GM18520 (cell line): ENCODE measurements around the gene APOO.
"Not testable (repeated sequence)": the region's sequence is repeated elsewhere in the genome, so short reads cannot be mapped to it uniquely, and the experiment has no call there.

ENCODE experiments used
- ATAC-seq: cut with Tn5 transposase; IDR thresholded peaks from one replicate; pipeline ENCODE4 v1.9.1; 2021; ENCODE audit not compliant: unreplicated experiment

The APOO gene

DNA sequence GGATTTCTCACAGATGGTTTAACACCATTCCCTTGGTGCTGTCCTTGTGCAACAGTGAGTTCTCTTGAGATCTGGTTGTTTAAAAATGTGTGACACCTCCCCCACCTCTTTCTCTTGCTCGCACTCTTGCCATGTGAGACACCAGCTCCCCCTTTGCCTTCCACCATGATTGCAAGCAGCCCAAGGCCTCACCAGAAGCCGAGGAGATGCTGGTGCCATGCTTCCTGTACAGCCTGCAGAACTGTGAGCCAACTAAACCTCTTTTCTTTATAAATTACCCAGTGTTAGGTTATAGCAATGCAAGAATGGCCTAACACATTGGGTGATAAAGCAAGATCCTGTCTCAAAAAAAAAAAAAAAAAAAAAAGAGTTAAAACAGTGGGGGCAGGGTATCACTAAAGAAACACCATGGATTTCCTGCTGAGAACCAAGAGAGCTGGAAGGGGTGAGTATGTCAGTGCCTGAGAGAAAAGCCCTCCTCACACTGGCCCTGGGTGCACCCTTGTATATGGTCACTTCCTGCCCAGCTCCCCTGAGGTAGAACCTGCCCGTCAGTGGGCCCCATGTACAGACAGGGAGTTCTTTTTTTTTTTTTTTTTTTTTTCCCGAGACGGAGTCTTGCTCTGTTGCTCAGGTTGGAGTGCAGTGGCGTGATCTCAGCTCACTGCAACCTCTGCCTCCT lies 46.4 kb downstream of the APOO start:
- ATAC-seq: no peak

- not testable (repeated sequence) for ATAC-seq
Measured at GRCh38 chrX:23859238-23859637, 48.5 kb downstream of the APOO start.

GRCh38 chrX:23857935-23858334 lies 49.8 kb downstream of the APOO start:
- no peak for ATAC-seq

DNA sequence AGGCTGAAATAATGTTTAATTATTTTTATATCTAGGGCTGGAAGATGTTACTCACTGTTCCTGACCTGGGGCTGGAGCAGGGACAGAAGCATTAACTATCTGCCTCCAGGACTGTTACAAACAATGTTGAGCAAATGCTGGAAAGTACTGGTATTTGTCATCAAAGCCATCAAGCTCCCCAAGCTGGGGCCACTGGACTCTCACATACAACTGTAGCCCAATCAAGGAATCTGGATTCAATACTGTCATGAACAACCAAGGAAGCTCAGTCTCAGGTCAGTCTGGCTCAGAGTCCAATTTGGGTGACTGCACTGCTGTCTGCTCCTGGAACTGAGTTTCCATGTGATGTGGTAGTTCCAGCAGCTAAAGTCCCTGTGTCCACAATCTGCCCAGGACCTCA lies 50.4 kb downstream of the APOO start:
- ATAC-seq: no peak

DNA sequence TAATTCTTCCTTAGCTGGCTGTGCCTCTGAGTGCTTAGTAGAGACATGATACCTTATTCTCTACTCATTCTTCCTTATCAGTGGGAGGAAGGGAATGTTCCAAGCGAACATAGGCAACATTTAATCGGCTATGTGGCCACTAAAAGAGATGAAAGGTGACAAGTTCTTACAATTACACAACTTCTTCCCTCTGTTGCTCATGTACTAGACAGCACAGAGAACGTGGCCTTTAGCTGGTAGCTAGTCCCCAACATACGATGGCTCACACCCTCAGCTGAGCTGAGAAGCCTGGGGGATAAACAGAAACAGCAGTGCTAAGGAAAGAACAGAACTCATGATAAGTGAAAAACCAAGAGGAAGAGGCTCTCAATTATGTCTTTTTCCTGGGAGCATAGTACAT lies 52.2 kb downstream of the APOO start:
- no peak for ATAC-seq

- ATAC-seq: no peak
Measured at GRCh38 chrX:23854945-23855344, 52.8 kb downstream of the APOO start.

DNA sequence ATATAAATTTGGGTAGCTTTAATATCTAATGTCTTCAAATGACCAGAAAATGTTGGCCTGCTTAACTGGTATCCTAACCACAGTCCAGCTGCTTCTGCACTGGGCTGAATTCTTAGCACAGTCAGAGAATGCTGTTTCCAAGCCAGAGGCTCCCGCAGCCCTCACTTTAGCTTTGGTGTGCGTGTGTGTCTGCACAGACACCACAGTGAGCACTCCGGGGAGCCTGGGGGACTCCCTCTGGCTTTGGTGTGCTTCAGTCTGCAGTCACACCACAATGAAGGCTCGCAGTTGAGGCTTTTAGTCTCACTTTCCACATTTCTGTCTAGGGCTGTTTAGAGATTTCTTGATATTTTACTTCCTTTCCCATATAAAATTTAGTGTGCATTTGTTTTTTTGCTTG lies 53.6 kb downstream of the APOO start:
- no peak for ATAC-seq

DNA sequence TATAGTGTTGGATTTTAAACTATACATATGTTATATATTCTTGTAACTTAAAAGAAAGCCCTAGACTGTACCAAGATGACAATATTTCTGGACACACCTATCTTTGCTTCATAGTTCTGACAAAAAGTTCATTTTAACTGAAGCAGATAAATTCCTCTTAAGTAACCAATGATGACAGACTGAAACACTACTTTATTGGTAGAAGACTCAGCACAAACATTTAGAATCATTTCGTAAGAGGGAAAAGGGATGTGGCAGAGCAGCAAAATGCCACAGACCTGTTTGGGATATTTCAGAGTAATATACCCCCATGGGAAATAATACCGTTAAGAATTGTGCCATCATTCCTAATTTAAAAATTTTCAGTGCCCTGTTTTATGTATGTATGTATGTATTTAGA lies 56.2 kb downstream of the APOO start:
- no peak for ATAC-seq

GRCh38 chrX:23849241-23849640 lies 58.5 kb downstream of the APOO start:
- ATAC-seq: no peak

DNA sequence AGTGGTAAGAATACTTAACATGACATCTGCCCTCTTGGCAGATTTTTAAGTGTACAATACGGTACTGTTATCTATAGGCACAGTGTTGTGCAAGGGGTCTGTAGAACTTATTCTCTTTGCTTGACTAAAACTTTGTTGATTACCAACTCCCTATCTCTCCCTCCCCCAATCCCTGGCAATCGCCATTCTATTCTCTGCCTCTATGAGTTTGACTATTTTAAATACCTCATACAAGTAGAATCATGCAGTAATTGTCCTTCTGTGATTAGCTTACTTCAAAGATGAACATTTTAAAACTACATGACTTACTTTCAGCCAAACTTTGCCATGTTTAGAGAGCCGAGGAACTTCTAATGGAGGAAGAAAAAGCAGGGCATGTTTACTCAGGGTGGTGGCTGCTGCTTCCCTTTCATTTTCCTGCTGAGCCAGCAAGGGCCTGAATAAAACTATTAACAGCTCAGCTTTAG lies 62.4 kb downstream of the APOO start:
- ATAC-seq: no peak

DNA sequence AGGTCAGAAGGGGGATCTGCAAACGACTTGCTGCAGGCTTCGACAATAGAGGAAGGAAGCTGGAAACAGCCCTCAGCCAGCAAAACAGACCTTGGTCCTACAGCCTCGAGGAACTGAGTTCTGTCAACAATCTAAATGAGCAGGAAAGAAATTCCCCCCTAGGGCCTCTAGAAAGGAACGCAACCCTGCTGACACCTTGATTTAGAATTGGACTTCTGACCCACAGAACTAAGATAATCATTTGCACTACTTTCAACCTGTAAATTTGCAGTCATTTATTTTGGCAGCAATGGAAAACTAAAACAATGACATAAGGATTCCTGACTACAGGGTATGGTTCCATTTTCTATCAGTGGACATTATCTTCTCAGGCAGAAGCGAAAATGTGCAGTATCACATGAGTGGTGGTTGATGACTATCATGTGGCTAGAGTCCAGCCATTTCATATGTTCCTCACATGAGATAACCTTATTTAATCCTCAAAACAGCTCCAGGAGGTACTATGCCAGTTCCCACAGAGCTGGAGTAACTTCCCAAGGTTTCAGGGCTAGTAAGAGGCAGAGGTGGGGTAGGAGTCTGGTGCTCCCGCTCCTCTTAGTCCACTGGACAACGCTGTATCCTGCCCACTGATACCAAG lies 63.1 kb downstream of the APOO start:
- no peak for ATAC-seq

GRCh38 chrX:23841847-23842522 lies 65.8 kb downstream of the APOO start:
- no peak for ATAC-seq

- ATAC-seq: no peak
Measured at GRCh38 chrX:23840674-23841073, 67.1 kb downstream of the APOO start.

DNA sequence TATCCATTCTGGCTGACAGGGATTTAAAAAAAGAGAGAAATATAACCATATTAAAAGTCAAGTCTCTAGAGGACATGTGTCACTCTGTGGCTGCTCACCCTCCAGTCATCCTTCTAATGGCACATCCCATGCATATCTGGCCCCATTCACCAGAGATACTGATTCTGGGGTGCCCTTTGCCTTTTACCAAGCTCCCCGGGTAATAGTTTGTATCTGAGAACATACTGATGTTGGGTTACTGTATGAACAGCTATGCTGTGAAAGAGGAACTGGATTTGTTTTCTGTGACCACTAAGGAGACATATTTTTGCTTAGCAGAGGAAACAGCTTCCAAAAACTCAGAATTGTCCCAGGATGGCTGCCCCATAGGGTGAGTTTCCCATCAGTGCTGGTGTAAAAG lies 68.8 kb downstream of the APOO start:
- ATAC-seq: no peak

- ATAC-seq: no peak
Measured at GRCh38 chrX:23832721-23833120, 75.0 kb downstream of the APOO start.

DNA sequence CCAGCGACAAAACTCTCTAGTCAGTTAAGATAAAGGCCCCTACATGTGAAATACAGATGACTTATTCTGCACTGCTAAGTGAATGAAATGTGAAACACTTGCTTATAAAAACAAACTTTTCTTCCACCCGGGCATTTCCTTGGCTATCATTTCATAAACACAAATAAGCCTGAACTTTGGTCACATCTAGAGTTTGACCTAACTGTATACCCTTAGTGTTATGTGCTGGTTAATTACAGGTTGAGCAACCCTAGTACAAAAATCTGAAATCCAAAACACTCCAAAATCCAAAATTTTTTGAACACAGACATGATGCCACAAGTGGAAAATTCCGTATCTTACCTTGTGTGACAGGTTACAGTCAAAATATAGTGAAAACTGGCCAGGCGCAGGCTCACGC lies 78.9 kb downstream of the APOO start:
- ATAC-seq: no peak

- ATAC-seq: no peak
Measured at GRCh38 chrX:23826653-23827052, 81.1 kb downstream of the APOO start.

GRCh38 chrX:23826216-23826615 lies 81.5 kb downstream of the APOO start:
- no peak for ATAC-seq

DNA sequence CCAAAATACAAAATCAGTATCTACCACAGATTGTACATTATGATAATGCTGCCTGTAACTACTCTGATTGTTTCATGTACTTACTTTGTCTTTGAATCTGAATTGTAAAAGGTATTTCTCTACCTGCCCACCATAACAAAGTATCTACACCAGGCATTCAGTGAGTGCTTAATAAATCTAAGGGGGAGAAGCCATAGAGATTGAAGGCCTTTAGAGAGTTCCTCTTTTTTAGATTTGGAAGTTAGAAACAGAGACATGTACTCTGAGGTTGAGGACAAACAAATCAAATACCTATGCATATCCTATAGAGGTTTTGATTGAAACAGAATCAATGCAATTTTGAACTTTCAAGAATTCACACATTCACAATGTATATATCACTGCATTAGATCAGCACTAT lies 82.1 kb downstream of the APOO start:
- no peak for ATAC-seq

DNA sequence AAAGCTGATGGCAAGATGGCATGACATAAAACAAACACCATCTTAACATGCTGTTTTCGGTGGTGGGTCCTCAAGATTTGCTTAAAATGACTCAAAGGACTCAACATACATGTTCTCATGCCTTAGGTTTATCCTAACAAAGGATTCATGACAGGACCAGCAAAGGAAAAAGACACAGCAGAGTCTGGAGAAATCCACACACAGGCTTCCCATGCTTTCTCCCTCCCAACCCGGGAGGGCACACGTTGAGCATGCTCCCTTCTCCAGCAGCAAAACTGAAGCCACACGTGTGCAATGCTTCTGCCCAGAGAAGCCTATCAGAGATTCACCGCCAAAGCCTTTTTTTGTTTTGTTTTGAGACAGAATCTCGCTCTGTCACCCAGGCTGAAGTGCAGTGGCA lies 84.9 kb downstream of the APOO start:
- no peak for ATAC-seq

- ATAC-seq: no peak
Measured at GRCh38 chrX:23822397-23822796, 85.3 kb downstream of the APOO start.

- ATAC-seq: no peak
Measured at GRCh38 chrX:23821847-23822246, 85.9 kb downstream of the APOO start.
